HG02981 (cell line): ENCODE measurements around the gene MAGEF1.

Source experiments
- ATAC-seq: cut with Tn5 transposase; IDR thresholded peaks from one replicate; pipeline ENCODE4 v1.9.1; 2021; ENCODE audit warnings: mild to moderate bottlenecking, moderate library complexity; ENCODE audit not compliant: unreplicated experiment

MAGEF1 gene

DNA sequence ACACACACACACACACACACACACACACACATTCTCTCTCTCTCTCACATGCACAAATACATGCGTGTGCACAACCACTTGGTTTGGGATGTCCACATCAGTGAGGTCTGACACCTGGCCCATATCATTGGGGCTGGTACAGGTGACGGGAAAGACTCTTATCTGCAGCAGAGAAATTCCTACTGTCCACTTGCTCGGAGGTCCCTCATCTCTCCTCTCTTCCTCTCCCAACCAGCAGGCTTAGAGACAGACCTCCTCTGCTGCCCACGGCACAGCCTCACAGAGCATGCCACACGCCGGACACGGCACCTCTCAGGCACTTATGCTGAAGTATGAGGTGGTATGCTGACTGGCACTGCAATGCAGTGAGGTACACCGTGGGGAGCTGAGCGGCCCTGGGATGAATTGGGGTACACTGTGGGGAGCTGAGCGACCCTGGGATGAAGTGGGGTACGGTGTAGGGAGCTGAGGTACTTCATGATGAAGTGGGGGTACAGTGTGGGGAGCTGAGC lies 41.7 kb downstream of the MAGEF1 start:
- ATAC-seq = no peak

DNA sequence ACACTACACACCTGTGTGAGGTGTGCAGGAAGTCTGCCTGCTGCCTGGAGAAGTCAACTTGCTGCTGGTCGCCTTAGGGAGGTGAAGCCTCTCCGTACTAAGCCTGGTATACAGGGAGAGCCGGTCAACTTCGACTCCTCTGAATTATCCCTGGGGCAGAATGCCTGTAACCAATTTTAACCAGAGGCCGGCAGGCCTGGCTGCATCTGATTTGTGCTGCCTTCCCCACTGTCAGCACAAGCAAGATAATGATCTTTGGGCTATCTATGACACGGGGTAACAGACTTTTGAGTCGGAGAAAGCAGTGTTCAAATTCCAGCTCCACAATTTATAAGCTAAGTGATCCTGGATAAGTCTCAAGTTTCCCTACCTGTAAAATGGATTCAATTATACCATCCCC lies 42.3 kb downstream of the MAGEF1 start:
- no peak for ATAC-seq

DNA sequence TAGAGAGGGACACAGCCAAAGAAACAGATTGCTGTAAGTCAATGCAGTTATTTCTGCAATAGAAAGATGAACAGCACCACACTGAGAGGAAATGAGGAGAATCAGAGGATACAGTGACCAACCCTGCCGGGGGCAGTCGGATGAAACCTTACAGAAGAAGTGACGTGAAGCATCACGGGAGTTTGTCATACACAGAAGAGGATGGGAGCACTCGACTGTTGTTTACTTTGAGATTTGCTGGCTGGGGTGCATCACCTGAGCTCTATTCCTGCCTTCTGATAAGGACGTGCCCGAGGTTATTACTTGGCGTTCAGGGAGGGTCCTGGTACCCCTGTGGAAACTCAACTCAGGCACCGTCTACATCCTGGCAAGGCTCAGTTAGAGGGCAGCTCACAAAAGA lies 45.4 kb downstream of the MAGEF1 start:
- no peak for ATAC-seq

DNA sequence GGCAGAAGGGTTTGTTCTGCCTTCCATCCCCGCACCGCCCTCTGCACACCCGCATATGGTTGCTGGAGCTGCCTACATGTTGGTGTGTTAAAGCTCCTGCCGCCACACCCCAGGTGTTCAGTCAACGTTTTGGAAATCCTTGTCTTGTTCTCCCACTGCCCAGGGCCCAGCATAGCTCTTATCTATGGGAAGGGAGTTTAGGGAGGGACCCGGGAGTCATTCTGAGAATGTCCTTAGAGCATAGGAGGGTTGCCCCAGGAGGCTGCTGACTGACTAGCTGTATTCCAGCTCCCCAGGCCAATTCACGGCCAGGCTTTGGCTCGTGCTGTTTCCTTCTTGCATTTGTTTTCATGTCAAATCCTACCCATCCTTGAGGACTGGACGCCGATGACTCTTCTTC lies 46.8 kb downstream of the MAGEF1 start:
- no peak for ATAC-seq

DNA sequence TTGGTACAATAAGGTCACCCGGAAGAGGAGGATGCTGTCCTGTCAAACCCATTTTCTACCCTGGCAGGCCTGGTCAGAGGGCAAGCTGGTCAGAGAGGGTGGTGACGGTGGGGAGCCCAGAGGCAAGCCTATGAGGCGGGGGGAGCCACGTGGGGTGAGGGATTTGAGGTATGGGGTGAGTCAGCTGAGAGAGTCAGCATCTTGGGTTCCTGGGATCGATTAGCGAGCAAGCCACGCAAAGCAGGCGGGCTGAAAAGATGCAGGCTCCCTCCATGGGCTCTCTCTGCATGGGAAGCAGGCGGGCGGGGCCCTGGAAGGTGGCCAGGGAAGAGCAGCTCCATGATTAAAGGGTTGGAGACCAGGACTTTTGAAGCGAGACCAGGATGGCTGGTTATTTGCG lies 48.1 kb downstream of the MAGEF1 start:
- no peak for ATAC-seq

DNA sequence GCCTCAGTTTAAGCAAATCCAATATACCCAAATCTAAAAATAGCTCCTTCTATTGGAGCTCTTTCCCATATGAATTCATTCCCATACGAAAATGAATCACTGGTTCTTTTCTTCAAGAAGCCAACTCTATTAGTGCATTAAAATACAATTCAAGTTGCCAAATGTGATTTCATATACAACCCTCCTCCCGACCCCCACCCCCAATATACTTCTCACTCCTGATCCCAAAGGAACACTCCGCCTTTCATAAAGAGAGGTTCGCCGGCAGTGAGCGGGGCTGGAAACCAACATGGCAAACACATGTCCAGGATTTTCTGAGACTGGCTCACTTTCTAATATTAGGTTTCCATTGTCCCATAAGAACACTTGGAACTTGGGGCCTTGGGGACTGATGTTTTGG lies 48.5 kb downstream of the MAGEF1 start:
- ATAC-seq = no peak

DNA sequence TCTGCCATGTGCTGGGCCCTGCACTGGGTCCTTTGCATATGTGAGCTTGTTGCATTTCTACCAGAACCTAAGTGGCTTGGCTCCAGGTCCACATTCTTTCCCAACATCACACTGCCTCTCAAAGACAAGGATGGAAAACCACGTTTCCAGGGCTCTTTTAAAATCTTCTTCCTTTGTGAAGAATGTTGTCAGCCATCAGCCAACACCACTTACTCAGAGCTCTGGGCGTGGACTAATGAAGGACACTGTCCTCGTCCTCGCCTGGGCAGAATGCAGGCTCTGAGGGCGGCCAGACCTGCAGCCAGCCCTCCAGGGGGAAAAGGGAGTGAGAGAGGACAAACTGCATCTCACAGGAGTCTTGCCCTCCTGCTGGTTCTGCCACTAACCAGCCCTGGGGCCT lies 49.7 kb downstream of the MAGEF1 start:
- no peak for ATAC-seq

DNA sequence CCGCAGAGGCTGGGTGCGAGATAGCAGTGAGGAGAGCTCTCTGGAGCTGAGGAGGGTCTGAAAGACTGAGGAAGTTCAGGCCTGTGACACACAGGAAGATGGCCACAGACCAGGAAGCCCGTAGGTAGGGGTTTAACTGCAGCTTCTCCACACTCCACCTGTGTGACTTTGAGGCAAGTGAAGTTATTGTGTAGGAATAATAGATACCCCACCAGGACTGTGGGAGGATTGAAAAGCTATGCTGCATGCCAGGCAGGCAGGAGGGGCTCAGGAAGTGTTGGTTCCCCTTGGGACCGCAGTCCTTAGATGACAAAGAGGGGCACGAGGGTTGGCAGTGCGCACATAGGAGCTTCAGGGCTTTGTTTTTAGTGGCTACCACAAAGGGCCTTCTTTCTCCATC lies 50.9 kb downstream of the MAGEF1 start:
- ATAC-seq = no peak
